GM18907 (cell line): ENCODE data around the gene OTOP3.

ENCODE experiments used
- ATAC-seq: cut with Tn5 transposase; IDR thresholded peaks from one replicate; pipeline ENCODE4 v1.9.1; 2021; ENCODE audit warnings: mild to moderate bottlenecking, moderate library complexity; ENCODE audit not compliant: unreplicated experiment

Gene OTOP3

DNA sequence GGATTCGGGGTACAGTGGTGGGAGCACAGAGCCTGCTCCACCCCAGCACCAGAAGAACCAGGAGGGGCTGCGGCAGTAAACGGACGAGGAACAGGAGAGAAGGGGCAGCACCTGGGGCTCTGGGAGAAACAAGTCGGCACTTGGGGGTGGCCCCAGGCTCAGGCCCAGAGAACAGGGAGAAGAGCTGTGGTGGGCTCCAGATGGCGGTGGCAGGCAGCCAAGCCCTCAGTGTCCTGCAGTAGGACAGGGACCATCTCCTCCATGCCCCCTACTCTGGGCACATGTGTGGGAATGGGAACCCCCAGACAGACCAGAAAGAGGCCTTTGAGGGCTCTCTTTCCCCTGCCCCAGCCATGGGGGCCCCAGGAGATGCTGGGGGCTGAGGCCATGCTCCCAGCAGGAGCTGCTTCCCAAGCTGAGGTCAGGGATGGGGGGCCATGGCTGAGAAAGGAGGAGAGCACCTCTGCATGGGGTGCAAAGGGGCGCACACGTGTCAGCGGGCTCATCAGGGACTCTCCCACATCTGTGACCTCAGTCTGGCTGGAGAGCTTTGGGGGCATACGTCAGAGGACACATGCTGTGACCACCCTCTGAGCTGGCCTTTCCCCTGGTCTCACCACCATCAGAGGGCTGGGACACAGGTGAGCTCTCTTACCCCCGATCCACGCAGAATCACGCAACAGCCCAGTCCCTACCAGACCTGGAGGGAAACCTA lies 19.4 kb upstream of the OTOP3 start:
- ATAC-seq: no peak

DNA sequence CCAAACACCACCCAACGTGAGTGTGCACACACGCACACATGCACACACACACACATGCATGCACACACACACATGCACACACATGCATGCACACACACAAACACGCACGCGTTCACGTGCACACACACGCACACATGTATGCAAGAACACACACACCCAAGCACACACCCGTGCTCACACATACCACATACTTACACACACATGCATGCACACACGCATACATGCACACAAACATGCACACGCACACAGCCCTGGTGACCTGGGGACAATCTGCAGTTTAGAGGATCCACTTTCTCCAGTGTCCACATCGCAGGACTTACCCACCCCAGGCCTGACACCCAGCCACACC lies 18.9 kb upstream of the OTOP3 start:
- no peak for ATAC-seq

DNA sequence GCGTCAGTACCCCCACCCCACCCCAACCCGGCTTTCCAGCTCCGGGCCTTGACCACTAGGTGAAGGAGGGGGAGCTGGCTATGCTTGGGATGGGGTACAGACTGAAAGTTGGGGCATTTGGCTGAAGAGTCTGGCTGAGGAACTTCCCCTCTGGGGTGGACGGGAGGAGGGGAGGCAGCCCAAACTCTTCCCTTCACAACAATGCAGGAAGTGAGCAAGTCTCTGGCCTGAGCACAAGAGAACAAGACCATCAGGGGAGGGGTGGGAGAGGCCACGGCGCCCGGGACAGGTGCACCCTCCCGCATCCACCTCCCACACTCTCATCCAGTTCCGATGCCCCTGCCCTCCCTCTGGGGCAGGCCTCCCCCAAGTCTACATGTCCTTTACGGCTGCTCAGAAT lies 18.3 kb upstream of the OTOP3 start:
- no peak for ATAC-seq

DNA sequence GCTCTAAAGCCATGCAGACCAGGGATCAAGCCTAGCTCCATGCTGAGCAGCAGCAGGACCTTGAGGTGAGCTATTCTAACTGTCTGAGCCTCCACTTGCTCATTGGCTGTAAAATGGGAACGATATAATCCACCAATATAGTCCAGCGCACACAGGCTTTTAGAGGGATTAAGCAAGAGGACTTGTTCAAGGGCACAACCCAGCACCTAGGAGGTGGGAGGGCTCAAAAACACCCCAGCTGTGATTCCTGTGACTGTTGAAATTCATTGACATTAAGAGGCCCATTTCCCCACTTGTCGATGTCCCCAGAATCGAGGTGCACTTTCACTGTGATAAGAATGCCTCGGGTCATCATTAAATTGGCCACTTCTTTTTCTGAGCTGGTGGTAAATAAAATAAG lies 16.8 kb upstream of the OTOP3 start:
- ATAC-seq: no peak

DNA sequence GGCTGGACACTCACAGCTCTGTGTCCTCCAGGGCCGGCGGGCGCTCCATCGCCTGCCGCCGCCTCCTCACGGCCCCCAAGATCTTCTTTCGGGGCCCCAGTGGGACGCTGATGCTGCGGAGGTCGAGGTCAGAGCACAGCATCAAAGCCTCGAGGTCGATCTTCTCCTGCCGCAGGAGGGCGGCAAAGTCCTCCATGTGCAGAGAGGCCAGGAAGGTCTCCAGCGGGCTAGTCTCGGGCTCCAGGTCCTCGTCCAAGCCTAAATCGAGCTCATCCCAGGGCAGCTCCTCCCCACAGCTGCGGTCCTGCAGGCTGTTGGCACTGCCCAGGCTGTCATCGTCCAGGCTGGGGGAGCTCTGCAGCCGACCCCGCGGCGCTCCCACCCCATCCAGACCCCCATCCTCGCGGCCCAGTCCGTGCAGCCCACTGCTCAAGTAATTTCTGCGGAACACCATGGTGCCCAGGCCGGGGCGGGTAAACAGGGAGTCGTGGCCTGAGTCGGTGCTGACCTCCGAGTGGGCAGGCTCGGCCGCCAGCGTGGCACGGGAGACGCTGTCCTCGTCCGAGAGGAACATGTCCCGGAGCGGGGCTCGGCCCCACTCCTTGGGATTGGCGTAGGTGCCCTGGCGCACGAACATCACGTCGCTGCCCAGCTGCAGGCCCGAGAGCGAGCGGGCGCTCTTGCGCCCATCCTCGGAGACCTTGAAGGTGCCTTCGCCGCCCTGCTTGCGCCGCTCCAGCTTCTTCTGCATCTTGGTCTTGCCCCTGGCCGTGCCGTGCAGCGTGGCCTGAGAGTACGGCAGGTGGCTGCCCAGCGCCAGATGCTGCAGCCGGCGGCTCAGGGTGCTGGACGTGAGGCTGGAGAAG lies 16.0 kb upstream of the OTOP3 start:
- no peak for ATAC-seq

DNA sequence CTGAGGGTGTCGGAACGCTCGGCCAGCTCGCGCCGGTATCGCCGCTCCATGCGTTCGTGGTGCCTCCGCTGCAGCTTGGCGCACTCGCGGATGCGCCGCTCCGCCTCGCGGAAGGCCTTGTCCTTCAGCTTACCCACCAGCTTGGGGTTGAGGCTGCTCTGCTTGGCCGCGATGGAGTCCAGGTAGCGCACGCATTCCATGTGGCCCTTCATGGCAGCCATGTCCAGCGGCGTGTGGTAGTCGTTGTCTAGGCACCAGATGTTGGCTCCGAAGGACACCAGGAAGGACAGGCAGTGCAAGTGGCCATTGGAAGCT lies 15.4 kb upstream of the OTOP3 start:
- no peak for ATAC-seq

DNA sequence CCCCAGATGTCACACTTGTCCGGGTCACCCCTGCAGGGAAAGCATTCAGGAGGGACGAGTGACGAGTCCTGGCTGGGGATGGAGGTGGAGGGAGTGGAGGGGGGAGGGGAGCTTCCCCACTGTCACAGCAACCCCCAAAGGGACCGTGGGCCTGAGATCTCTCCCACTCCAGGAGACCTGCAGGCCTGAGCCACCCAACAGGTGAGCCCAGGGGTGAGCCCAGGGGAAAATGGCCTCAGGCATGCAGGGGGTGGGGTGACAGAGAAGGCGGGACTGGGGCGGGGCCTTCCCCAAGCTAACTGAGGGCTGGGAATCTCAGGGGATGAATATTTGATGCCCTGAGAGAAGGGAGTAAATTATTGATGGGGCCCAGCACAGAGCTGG lies 15.1 kb upstream of the OTOP3 start:
- ATAC-seq: no peak

DNA sequence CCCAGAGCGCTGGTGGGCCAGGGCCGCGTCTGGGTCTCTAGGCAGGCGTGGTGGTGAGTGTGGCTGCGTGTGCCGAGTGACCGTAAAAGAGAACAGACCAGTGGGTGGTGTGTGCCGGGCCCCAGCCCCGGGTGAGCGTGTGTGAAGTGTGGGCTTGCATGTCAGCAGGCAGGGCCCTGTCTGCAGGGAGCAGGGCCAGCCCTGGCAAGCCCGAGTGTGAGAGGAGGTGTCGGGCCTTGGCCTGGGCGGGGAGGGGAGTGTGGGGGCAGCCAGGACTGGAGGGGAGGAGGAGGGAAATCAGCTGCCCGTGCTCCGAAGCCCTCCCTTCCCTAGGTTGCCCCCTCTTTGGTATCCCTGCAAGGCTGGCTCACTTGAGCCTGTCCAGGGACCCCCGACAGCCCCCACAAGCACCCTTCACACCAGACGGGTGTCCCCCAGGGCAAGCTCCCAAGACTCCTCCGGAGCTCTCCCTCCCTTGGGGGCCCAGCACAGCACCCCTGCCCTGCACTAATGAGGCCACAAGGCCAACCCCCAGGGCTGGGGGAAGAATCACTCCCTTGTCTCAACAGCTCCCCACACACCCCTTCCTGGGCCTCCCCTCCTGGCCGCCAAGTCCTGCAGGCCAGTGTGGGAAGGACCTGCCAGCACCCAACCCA lies 14.5 kb upstream of the OTOP3 start:
- ATAC-seq: no peak

DNA sequence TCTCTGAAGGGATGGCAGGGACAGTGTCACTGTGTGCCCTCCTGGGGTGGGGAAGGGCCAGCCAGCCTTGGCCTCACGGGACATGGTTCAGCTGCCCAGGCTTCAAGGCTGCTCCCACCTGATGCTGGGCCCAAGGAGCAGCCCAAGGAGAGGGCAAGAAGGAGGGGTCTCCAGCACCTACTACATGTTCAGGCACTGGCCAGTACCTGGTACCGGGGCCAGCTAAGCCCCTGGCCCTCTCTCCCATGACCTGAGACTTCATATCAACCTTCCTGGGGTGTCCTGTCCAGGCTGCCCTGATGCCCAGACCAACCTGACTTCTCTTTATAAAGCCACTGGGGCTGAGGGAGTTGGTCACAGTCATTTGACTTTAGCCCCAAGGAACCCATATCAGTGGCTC lies 13.9 kb upstream of the OTOP3 start:
- no peak for ATAC-seq

DNA sequence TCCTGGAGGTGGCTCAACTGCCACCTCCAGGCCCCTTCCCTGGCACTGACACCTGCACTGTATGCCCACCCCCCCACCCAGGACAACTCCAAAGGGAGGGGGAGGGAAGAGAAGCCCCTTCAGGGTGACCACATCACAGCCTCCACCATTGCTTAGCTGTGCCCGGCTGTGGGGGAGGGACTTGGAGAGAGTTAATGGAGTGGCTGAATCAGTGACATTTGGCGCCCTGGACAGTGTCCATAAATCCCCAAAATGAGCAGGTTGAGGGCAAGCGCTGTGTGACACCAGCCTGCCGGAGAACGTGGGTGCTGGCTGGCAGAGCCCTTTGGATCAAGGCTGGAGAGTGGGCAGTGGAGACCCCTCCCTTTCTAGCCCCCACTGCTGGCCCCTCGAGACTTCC lies 13.5 kb upstream of the OTOP3 start:
- no peak for ATAC-seq

DNA sequence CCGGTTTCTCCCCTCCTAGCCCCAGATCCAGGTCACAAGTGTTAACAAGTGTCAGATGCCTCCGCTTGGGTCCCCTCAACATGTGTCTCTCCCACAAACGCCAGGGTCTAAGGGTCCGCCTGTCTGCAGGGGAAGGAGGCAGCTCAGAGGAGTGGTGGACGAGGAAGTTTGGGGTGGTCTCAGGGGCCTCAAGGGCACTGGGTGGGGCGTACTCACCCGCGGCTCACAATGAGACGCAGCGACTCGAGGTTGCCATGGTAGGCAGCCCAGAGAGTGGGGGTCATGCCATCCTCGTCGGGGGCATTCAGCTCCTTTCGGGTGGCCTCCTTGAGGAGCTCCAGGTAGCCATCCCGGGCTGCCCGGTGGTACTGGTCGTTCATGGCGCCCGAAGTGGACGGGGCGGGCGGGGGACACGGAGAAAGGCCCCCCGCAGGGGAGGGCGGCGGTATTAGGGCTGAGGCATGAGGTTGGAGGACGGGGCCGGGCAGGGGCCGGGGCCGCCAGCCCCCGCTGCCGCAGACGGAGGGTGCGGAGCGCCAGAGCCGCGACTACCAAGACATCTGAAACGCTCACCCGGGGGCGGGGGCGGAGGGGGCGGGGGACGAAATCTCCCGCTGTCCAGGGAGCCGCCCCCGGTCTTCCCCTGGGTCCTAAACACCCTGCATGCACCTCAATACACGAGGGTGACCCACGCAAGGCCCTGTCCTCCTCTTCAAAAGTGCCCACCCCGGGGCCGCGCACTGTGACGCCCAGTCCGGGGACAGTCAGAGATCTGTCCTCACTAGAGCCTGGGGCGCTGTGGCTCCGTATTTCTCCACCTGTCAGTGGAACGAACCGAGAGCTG lies 12.8 kb upstream of the OTOP3 start, which contains the start of gene USH1G:
Gene USH1G, minus strand, starts transcription at position 562 of the 844 bp plus-strand sequence. Its CDS starts 182 bp downstream, at position 380.
- no peak for ATAC-seq

DNA sequence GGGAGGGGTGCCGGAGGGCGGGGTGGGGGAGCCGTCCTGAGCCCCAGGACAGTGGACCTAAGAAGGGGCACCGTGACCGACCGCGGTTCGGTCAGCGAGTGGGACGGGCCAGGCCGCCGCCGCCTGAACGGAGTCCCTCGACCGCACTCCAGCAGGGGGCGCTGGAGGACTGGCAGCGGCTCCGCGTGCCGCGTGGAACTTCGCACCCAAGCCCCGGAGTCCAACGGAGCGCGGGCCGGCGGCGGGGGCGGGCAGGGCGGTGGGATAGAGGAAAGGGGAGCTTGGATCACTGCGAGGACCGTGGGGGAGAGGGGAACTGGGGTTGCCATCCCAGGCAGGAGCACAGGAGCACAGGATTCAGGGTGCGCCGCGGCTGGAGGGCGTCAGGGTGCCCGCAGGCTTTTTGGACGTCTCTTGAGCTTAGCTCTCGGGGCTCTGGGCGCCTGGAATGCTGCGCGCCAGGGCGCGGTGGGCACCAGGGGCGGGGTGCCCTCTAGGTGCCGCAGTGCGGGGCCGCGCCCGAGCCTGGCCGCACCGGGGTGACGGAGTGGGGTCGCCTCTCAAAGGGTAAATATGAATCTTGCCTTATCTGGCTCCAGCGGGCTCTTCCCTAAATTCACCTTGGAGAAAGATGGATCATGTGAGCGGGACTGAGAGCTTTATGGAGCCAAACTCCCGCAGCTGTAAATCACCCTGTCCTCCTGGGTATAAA lies 12.0 kb upstream of the OTOP3 start:
- ATAC-seq: no peak

DNA sequence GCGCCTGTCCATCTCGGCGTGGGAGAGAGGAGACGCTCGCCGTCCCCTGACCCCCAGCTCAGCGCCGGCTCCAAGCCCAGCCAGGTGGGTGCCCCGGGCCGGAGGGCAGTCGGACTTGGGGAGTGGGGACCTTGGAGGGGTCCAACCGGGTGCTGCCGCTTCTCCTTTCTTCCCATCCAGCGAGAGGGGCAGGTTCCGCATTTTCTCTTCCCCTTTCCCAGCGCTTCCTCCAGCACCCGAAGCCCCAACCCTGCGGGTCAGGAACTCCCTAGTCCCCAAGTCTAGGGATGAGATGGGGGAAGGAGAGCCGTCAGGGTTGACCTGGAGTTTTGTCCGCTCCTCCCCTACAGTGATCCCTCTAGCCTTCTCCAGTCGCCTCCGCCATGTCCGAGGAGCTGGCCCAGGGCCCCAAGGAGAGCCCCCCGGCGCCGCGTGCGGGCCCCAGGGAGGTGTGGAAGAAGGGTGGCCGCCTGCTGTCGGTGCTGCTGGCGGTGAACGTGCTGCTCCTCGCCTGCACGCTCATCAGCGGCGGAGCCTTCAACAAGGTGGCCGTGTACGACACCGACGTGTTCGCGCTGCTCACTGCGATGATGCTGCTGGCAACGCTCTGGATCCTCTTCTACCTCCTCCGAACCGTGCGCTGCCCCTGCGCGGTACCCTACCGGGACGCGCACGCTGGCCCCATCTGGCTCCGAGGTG lies 11.3 kb upstream of the OTOP3 start, which contains the start of gene OTOP2:
Gene OTOP2, plus strand, starts transcription at position 24 of the 699 bp plus-strand sequence. Its CDS starts 360 bp downstream, at position 384.
- ATAC-seq: no peak

DNA sequence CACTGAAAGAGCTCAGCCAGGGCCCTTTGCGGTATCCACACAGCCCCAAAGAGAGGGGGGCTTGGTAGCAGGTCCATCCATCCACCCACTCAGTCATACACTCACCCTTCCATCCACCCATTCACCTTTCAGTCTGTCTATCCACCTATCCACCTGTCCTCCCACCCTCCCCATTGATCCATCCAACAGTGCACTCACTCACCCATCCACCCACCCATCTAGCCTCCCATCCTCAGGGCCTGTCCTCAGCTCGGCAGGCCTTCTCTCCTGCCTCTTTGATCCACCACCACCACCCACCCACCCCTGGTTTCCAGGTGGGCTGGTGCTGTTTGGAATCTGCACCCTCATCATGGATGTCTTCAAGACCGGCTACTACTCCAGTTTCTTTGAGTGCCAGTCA lies 10.5 kb upstream of the OTOP3 start:
- ATAC-seq: no peak

DNA sequence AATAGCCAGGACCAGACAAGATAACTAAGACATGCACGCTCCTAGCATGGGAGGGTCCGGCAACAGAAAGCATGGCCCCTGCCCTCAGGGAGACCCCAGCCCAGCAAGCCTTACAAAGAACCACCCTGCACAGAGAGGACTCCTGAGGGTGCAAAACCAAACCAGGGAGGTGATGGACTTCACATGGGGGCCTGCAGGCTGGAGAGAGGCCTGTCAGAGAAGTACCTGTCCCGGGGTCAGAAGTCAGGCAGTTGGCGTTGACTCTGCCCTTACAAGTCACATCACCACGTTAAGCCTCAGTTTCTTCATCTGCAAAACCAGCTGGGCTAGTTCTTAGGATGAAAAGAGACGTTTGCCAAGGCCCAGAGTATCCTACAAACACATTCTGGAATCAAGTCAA lies 6.9 kb upstream of the OTOP3 start:
- no peak for ATAC-seq

DNA sequence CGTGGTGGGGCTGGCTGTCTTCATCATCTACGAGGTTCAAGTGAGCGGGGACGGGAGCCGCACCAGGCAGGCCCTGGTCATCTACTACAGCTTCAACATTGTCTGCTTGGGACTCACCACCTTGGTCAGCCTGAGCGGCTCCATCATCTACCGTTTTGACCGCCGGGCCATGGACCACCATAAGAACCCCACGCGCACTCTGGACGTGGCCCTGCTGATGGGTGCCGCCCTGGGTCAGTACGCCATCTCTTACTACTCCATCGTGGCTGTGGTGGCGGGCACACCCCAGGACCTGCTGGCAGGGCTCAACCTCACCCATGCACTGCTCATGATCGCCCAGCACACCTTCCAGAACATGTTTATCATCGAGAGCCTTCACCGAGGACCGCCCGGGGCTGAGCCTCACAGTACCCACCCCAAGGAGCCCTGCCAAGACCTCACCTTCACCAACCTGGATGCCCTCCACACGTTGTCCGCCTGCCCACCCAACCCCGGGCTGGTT lies 5.1 kb upstream of the OTOP3 start:
- no peak for ATAC-seq

DNA sequence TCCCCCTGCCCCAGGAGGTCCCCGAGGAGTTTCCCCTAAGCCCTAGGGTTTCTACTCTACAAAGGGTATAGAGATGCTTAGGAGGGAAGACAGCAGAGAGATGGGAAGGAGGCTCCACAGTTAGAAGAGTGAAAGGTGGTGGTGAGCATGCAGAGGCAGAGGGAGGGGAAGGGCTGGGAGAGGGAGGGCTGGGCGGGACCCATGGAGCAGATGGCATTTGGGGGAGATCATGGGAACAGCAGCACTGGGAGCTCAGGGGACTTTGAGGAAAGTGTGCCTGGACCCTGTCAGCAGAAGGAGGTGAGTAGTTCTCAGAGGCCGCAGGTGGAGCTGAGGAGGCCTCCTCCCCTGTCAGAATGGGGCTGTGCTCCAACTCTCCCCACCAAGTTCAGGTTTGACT lies 650 bp upstream of the OTOP3 start:
- no peak for ATAC-seq

DNA sequence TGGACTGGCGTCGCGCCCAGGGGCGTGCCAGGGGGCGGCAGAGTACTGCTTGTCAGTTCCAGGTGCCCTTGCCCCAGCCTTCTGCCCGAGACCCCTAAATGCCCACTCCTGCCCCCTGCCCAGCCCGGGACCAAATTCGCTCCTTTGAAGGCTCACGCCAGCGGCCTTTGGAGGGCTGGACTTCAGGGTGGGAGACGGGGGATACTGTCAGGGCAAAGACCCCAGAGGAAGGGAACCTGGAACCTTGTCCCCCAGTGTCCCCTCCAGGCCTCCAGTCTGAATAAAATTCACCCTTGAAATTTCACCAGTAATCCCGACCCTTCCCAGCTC lies 737 bp downstream of the OTOP3 start:
- no peak for ATAC-seq
